NCI-H146 treated with DMSO at 0.1 percent for 48 hours (cell line): ENCODE data around the gene PLB1.

Source experiments
- DNase-seq: peaks from one replicate; lab custom pipeline; 2025; ENCODE audit not compliant: unreplicated experiment; lab: John Stamatoyannopoulos, UW

Gene PLB1

GRCh38 chr2:28558158-28558820, 62.4 kb downstream of the PLB1 start:
- no peak for DNase-seq

- no peak for DNase-seq
These were observed 63.1 kb downstream of the PLB1 start for GRCh38 chr2:28558918-28559317.

DNA sequence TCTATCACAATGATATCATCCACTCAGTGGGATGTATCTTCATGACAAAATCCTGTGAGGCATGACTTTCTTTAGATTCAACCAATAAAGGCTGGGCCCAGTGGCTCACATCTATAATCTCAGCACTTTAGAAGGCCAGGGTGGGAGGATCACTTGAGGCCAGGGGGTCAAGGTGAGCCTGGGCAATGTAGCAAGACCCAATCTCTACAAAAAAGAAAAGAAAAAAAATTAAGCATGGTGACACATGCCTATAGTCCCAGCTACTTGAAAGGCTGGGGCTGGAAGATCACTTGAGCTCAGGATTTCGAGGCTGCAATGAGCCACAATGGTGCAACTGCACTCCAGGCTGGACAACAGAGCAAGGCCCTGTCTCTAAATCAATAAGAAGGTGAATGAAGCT, 68.0 kb downstream of the PLB1 start:
- no peak for DNase-seq

GRCh38 chr2:28564346-28564745, 68.5 kb downstream of the PLB1 start:
- DNase-seq, result no peak

DNA sequence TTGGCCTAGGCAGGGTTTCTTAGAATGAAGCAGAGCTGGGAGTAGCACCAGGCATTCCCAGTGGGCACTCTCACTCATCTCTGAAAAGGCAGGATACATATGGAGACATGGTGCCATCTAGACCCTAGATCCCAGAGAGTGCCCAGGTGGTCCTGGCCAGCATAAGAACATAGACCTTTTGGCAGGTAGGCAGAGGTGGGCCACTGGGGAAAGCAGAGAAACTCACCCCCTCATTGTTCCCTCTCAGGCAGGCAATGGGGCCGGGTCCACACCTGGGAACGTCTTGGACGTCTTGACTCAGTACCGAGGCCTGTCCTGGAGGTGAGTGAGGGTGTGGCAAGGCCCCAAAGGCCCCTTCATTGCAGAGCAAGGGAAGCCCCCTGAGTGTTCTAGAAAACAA, 69.2 kb downstream of the PLB1 start:
- no peak for DNase-seq

- peak; percentile 65 for DNase-seq
These were observed 69.9 kb downstream of the PLB1 start for GRCh38 chr2:28565720-28566295.

DNA sequence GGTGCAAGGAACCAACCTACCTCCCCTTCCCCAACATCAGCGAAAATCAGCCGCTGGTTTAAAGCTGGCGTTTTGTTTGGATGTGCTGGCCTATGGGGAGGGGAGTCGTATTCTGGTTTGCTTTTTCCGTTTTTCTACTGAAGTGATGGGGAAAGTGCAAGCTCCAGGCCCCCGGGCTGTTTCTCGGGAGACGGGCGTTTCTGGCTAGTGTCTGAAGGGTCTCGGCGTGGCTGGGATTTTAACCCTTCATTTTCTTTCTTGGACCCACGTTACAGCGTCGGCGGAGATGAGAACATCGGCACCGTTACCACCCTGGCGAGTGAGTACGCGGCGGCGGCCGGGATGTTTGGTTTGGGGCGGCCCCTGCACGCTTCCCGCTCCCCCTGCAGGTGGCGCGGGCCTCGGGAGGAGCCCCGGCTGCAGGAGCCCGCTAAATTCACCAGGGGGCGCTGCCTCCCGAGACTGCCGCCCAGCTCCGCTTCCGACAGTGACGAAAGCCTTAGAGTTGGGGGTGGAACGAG, 70.7 kb downstream of the PLB1 start:
- peak; percentile 80 for DNase-seq

DNA sequence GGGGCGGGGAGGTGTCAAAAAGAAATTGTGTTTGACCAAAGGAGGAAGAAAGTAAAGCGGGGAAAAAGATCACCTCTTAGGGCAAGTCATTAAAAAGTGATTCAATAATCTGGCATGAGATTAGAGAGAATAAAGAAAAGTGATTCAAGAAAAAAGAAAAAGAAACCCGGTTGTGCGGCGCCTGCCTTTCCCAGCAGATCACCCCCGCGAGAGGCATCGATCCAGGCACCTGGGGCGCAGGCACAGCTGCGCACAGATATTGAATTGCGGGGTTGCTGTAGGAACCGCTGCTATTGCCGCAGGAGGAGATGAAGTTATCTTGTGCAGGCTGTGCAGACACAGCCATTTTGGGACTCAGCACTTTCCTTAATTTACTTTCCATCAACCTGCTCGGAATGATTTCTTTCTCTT, 71.2 kb downstream of the PLB1 start:
- DNase-seq, result peak; percentile 80

DNA sequence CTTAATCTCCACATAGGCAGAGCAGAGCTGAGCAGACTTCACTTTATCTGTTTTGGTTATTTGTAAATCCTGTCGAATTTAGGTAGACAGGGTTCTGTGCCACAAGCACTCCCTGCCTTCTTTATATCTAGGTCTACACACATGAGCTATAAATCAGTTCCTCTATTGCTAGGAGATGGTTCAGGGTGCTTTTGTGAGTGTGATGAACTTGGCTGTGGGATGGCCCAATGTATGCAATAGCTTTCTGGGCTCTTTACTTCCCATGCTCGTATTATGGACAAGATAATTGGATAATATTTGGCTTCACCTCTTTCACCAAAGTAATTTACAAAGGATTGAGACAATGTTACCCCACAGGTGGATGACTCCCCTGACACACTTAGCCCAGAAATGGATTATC, 72.2 kb downstream of the PLB1 start:
- DNase-seq, result no peak

DNA sequence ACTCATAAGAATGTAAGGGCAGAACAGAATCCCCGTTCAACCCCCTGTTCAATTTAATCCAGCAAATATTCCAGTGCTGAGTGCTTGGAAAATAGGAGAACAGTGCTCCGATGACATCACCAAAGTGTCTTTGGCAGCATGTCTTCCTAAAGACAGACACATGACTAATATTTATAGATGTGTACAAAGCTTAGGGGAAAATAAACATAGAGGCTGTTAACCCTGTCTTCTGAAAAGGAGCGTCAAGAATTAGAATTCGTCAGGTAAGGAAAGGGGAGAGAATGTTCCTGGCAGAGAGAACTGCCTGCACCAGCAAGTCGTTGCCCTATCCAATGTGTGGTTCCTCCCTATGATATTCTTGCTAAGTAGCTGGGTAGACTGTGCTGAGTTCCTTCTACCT, 72.7 kb downstream of the PLB1 start:
- no peak for DNase-seq

GRCh38 chr2:28570431-28570830, 74.6 kb downstream of the PLB1 start:
- DNase-seq, result no peak

- no peak for DNase-seq
These were observed 80.9 kb downstream of the PLB1 start for GRCh38 chr2:28576714-28577113.

DNA sequence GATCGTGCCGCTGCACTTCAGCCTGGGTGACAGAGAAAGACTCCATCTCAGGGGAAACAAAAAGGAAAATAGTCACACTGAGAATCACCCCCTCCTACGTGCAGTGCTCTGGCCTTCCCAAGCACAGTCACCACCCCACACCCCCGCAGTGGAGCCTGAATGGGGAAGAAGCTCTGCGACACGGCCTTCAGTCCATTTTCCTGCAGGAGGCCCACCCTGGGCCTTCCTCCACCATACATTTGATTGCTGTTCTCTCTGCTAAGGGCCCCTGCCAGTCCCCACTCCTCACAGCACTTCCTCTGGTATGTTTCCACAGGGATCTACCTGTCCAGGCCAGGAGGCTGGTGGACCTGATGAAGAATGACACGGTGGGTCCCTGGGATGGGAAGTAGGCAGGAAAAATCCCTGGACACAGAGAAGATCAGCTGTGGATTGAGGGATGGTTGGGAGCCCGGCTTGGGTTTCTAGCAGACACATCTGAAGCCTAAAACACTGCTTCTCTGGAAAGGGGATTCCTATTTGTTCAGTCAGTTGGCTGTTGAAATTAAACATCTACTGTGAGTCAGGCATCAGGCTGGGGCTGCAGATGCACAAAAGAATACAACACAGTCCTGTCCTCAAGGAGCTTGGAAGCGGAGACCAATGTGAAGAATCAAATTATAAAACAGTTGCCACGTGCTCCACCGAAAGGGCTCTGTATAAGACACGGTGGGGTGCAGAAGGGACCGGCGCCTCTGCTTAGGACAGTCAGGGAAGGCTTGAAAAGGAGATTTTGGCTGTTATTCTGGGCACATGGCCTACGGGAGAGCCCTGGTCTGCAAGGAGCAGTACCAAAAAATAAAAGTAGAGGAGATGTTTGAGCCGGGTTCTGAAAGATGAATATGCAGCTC, 82.2 kb downstream of the PLB1 start:
- no peak for DNase-seq

DNA sequence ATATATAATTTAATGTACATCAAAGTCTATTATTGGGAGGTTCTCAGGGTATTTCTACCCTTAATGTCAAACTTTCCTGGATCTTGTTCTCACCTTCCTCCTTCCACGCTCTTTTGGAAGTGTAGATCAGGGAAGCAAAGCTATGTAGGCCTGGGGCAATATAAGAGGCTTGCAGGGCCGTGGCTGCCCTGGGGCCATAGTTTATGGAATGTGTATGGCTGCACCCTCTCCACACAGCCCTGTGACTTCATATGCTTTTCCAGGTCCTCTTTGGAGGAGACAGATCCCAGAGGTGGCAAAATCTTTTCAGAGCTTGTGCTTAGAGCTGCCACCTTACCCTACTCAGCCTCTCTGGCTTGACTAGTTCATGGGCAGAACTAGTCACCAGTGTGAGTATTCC, 82.9 kb downstream of the PLB1 start:
- no peak for DNase-seq

DNA sequence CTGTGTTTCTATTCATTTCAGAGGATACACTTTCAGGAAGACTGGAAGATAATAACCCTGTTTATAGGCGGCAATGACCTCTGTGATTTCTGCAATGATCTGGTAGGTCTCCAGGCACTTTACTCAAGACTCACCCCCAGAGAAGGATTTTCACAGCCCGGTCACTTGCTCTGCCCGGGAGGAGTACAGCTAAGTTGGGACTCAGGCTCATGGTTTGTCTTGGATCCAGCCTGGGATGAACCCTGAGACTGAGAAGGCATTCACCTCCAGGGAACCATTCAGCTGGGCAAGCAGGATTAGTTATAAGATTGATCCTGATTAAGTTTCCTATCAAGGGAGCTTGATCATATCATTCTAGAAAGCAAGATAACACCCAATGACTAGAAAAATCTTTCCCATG, 83.7 kb downstream of the PLB1 start:
- no peak for DNase-seq

DNA sequence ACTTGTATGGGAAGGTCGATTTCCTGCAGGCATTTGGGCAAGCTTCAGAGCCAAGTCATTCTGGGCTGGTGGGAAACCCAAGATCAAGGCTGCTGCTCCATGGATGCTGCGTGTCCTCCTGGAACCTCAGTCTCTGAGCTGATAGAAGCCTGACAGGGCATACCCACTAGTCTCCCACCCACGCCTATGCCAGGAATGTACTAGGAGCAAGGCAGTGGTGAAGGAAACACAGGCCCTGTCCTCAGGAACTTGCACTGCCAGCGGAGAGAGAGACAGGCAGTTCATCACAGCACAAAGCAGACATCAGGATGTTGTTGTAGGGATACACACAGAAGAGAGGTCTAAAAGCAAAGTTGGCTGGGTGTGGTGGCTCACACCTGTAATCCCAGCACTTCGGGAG, 84.2 kb downstream of the PLB1 start:
- DNase-seq, result no peak

DNA sequence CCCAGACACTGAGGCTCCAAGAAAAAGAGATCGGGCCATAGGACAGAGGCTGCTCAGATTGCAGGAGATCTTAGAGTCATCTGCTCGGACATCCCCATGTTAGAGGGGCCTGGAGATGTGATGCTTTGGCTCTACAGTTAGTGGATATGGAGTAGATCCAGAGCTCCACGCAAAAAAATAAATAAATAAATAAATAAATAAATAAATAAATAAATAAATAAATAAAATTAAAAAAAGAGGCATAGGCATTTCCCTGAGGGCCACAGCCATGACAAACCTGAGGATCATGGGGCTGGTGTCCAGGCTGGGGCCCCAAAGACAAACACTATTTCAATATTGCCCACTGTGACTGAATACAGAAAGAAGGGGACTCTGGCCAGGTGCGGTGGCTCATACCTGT, 85.5 kb downstream of the PLB1 start:
- DNase-seq, result no peak

DNA sequence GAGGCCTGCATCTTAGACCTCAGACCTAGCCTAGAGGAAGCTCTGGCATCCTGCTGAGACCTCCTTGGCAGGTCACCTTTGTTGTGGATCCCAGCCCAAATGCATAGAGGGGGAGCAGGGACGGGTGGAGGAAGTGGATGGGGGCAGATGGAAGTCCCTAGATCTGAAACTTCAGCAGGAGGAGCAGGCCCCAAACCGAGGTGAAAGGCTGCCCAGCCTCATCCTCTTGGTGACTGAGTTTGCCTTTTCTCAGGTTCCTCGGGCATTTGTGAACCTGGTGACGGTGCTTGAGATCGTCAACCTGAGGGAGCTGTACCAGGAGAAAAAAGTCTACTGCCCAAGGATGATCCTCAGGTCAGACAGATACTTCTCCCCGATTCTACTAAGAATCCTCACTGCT, 86.3 kb downstream of the PLB1 start:
- DNase-seq, result no peak

GRCh38 chr2:28582595-28582994, 86.7 kb downstream of the PLB1 start:
- DNase-seq, result no peak

DNA sequence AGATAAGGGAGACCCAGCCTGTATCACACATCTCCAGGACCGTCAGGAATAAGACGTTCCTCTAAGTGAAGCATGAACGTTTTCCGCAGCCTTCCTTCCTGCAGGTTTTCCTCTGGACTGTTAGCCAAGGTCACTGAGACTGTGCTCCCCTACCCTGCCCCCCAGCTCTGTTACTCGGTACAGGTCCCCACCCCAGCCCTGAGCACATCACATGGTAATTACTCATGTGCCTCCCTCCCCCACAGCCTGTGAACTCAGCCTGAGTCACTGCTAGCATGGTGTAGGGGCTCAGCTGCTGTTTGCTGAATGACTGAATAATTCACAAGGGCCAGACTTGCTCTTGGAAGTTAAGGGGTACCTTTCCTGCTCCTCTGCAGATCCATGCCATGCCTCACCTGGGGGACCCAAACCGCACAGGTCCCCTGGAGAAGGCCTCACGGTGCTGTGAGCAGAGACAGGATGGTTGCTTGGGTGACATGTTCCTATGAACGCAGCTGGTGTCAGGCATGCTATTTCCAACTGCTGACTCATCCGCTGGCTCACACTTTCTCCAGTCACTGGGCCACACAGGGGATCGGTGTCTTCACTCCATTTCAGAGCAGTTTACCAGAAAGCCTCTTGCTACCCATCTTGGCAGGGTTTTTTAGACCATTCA, 88.2 kb downstream of the PLB1 start:
- no peak for DNase-seq

DNA sequence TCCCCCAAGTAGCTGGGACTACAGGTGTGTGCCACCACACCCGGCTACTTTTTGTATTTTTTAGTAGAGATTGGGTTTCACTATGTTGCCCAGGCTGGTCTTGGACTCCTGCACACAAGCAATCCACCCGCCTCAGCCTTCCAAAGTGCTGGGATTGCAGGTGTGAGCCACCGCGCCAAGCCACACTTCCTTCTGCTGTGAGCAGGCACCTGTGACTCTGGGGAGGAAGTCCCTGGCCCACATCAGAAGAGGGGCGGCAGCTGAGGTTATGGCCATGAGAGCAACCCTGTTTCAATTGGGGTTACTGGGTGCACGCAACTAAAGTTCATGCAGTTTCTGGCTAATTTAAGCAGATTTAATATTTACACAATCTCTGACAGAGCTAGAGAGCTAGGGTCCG, 91.0 kb downstream of the PLB1 start:
- no peak for DNase-seq
